Spinal cord (tissue), 10 donors: ENCODE measurements around the gene RDH16. TPM values are rescaled to one million over a fixed set of nuclear protein-coding genes. Genes with fewer than 3 reads are reported as not detected.
"Not testable (repeated sequence)": the region's sequence is repeated elsewhere in the genome, so short reads cannot be mapped to it uniquely, and the experiment has no call there.

Experiments used
- DNase-seq, 6 donors: peaks; one replicate each; pipeline versions ENCODE4 v3.0.0 to v3.0.0-alpha.2; 2013 to 2015; ENCODE audit warnings: low spot score in 6 of 6, low read depth in 4 of 6
- H3K27ac ChIP-seq: one replicate; pipeline ENCODE4 v1.5.1; 2013; ENCODE audit warnings: low read depth, low read length, control low read depth
- H3K27me3 ChIP-seq: one replicate; pipeline ENCODE4 v1.6.1; 2013; ENCODE audit warnings: low read length; ENCODE audit not compliant: control insufficient read depth, insufficient read depth
- H3K36me3 ChIP-seq: one replicate; pipeline ENCODE4 v1.6.1; 2013; ENCODE audit warnings: low read length; ENCODE audit not compliant: control insufficient read depth, insufficient read depth
- H3K4me1 ChIP-seq: one replicate; pipeline ENCODE4 v1.6.1; 2013; ENCODE audit warnings: low read length; ENCODE audit not compliant: control insufficient read depth, insufficient read depth
- H3K4me3 ChIP-seq: one replicate; pipeline ENCODE4 v1.5.1; 2013; ENCODE audit warnings: low read depth, low read length, control low read depth
- H3K9me3 ChIP-seq: one replicate; pipeline ENCODE4 v1.6.1; 2013; ENCODE audit warnings: low read length; ENCODE audit not compliant: control insufficient read depth, insufficient read depth
- WGBS: methylation state at CpG from one replicate; pipeline ENCODE4 v1.1.5; 2013; ENCODE audit warnings: missing lambda C conversion rate; ENCODE audit not compliant: insufficient coverage; 5-methylcytosine and 5-hydroxymethylcytosine counted together
- polyA plus RNA-seq, 2 donors: library from polyadenylated mRNA; unstranded; fragments of 120-200 nt; gene quantifications; one replicate each; pipeline ENCODE4 v1.2.1, GENCODE V29; 2013; ENCODE audit not compliant: insufficient read length in 2 of 2
- total RNA-seq, 2 donors: library from RNA; depleted of rRNA in 1 of 2; stranded (reverse); fragments of 120-200 nt in 1 of 2; fragments of >200 nt in 1 of 2; gene quantifications; one replicate each; pipeline versions ENCODE4 v1.2.3 to v1.2.4, GENCODE V29; 2013 to 2014
- donor health status: healthy.

Gene RDH16
- total and polyA plus RNA-seq, 4 donors = 0.30 to 1.2 (median 0.60) TPM

- no peaks in the 10 kb centered on the region for H3K36me3 ChIP-seq
- no peak overlapping the region for H3K27ac ChIP-seq
- WGBS = 77% methylated on average over 3 of the region's 3 CpGs
- no peaks in the 10 kb centered on the region for H3K4me1 ChIP-seq
- DNase-seq = no peak
- H3K4me3 ChIP-seq = no peak overlapping the region
- H3K9me3 ChIP-seq = no peaks in the 10 kb centered on the region
- no peaks in the 10 kb centered on the region for H3K27me3 ChIP-seq
Measured at GRCh38 chr12:56914724-56915123, 42.7 kb downstream of the RDH16 start.

- Histone ChIP-seq H3K27me3 (no peaks in the 10 kb centered on the region), H3K27ac (no peak overlapping the region), H3K4me3 (no peak overlapping the region), H3K9me3 (peaks cover 1% of the 10 kb centered on the region), H3K36me3 (no peaks in the 10 kb centered on the region), H3K4me1 (no peaks in the 10 kb centered on the region)
- DNase-seq = no peak
Measured at GRCh38 chr12:56914256-56914655, 43.2 kb downstream of the RDH16 start.

- H3K27ac ChIP-seq, H3K36me3 ChIP-seq, H3K4me1 ChIP-seq, H3K27me3 ChIP-seq, DNase-seq, H3K9me3 ChIP-seq, H3K4me3 ChIP-seq: not testable (repeated sequence)
- WGBS = 44% methylated on average over 2 of the region's 2 CpGs
Measured at GRCh38 chr12:56909403-56909802, 48.0 kb downstream of the RDH16 start.

- Histone ChIP-seq H3K27ac (no peak overlapping the region), H3K9me3 (peaks cover 6% of the 10 kb centered on the region), H3K4me3 (no peak overlapping the region), H3K4me1 (no peaks in the 10 kb centered on the region), H3K36me3 (no peaks in the 10 kb centered on the region), H3K27me3 (no peaks in the 10 kb centered on the region)
- DNase-seq = no peak
- WGBS = 68% methylated on average over 5 of the region's 5 CpGs
Measured at GRCh38 chr12:56908136-56908535, 49.3 kb downstream of the RDH16 start.

- no peak for DNase-seq
- H3K36me3 ChIP-seq = no peaks in the 10 kb centered on the region
- no peak overlapping the region for H3K4me3 ChIP-seq
- peaks cover 11% of the 10 kb centered on the region for H3K9me3 ChIP-seq
- no peaks in the 10 kb centered on the region for H3K27me3 ChIP-seq
- no peak overlapping the region for H3K27ac ChIP-seq
- no CpG with 5 or more reads among the region's 1 CpG for WGBS
- no peaks in the 10 kb centered on the region for H3K4me1 ChIP-seq
Measured at GRCh38 chr12:56905852-56906251, 51.6 kb downstream of the RDH16 start.

GRCh38 chr12:56903374-56903773, 54.0 kb downstream of the RDH16 start:
- no peaks in the 10 kb centered on the region for H3K36me3 ChIP-seq
- H3K27ac ChIP-seq = no peak overlapping the region
- no peaks in the 10 kb centered on the region for H3K27me3 ChIP-seq
- no peaks in the 10 kb centered on the region for H3K4me1 ChIP-seq
- peaks cover 18% of the 10 kb centered on the region for H3K9me3 ChIP-seq
- DNase-seq = no peak
- no CpG with 5 or more reads among the region's 1 CpG for WGBS
- H3K4me3 ChIP-seq = no peak overlapping the region

Other genes starting within 250 kb of the RDH16 start
- gene NACA, start 232.3 kb downstream of the RDH16 start, total RNA-seq = 1,000 to 10,000 TPM in 1 of 2 donors, 100 to 1,000 TPM in 1; 832 to 1,792 TPM
- 1,000 to 10,000 TPM; 1,291 to 1,360 TPM for gene NACA, start 232.3 kb downstream of the RDH16 start, polyA plus RNA-seq
- 10 to 100 TPM; 15.0 to 19.9 TPM for gene PRIM1, start 205.3 kb downstream of the RDH16 start, total RNA-seq
- gene PRIM1, start 205.3 kb downstream of the RDH16 start, polyA plus RNA-seq = 10 to 100 TPM; 16.5 to 17.0 TPM
- gene HSD17B6, start 194.3 kb downstream of the RDH16 start, total RNA-seq = 10 to 100 TPM in 1 of 2 donors, 1 to 10 TPM in 1; 7.7 to 21.2 TPM
- gene HSD17B6, start 194.3 kb downstream of the RDH16 start, polyA plus RNA-seq = 10 to 100 TPM; 22.4 to 27.2 TPM
- gene SDR9C7, start 23.2 kb downstream of the RDH16 start, total RNA-seq = under 1 TPM in 1 of 2 donors, not detected in 1; 0.20 TPM
- gene SDR9C7, start 23.2 kb downstream of the RDH16 start, polyA plus RNA-seq = under 1 TPM in 1 of 2 donors, not detected in 1; 0.27 TPM
- 1 to 10 TPM; 6.6 to 8.9 TPM for gene ZBTB39, start 48.9 kb upstream of the RDH16 start, total RNA-seq
- gene ZBTB39, start 48.9 kb upstream of the RDH16 start, polyA plus RNA-seq = 1 to 10 TPM; 7.9 to 9.8 TPM
- gene TAC3, start 58.9 kb upstream of the RDH16 start, total RNA-seq = 1 to 10 TPM; 2.6 to 6.8 TPM
- gene TAC3, start 58.9 kb upstream of the RDH16 start, polyA plus RNA-seq = 1 to 10 TPM; 6.8 to 8.1 TPM
- gene MYO1A, start 92.5 kb upstream of the RDH16 start, total RNA-seq = under 1 TPM; 0.28 to 0.69 TPM
- under 1 TPM in 1 of 2 donors, not detected in 1; 0.17 TPM for gene MYO1A, start 92.5 kb upstream of the RDH16 start, polyA plus RNA-seq
- 10 to 100 TPM; 13.2 to 17.3 TPM for gene NEMP1, start 121.2 kb upstream of the RDH16 start, total RNA-seq
- 10 to 100 TPM; 13.3 to 13.9 TPM for gene NEMP1, start 121.2 kb upstream of the RDH16 start, polyA plus RNA-seq
- 10 to 100 TPM; 18.0 to 42.8 TPM for gene NAB2, start 131.5 kb upstream of the RDH16 start, total RNA-seq
- gene NAB2, start 131.5 kb upstream of the RDH16 start, polyA plus RNA-seq = 10 to 100 TPM; 21.6 to 30.8 TPM
- gene STAT6, start 153.8 kb upstream of the RDH16 start, total RNA-seq = 10 to 100 TPM; 28.0 to 58.0 TPM
- 10 to 100 TPM; 19.7 to 37.9 TPM for gene STAT6, start 153.8 kb upstream of the RDH16 start, polyA plus RNA-seq
- 100 to 1,000 TPM; 182 to 241 TPM for gene LRP1, start 170.9 kb upstream of the RDH16 start, total RNA-seq
- 100 to 1,000 TPM; 237 to 319 TPM for gene LRP1, start 170.9 kb upstream of the RDH16 start, polyA plus RNA-seq
- gene LRP1-AS, start 190.0 kb upstream of the RDH16 start, total RNA-seq = not detected
- gene LRP1-AS, start 190.0 kb upstream of the RDH16 start, polyA plus RNA-seq = 1 to 10 TPM in 1 of 2 donors, not detected in 1; 2.3 TPM